Type B pancreatic cell (in vitro differentiated cells): ENCODE results near the gene GPR63. TPM values are rescaled to one million over a fixed set of nuclear protein-coding genes. Genes with fewer than 3 reads are reported as not detected.

Source experiments
- DNase-seq: peaks from one replicate; pipeline ENCODE4 v3.0.0; 2021; ENCODE audit warnings: mixed read lengths; ENCODE audit not compliant: unreplicated experiment; ENCODE audit errors: extremely low spot score
- H3K27ac Mint-ChIP-seq: 2 replicates; pipeline ENCODE4 v1.8.0; 2021; ENCODE audit warnings: mild to moderate bottlenecking, mixed read lengths
- H3K27me3 Mint-ChIP-seq: 2 replicates; pipeline ENCODE4 v1.8.0; 2021; ENCODE audit warnings: mixed read lengths
- H3K36me3 Mint-ChIP-seq: 2 replicates; pipeline ENCODE4 v1.8.0; 2021; ENCODE audit warnings: mixed read lengths
- H3K4me1 Mint-ChIP-seq: one replicate; pipeline ENCODE4 v1.8.0; 2021; ENCODE audit warnings: mixed read lengths; ENCODE audit not compliant: unreplicated experiment
- H3K4me3 Mint-ChIP-seq: 2 replicates; pipeline ENCODE4 v1.8.0; 2021; ENCODE audit warnings: mild to moderate bottlenecking, mixed read lengths
- H3K9me3 Mint-ChIP-seq: 2 replicates; pipeline ENCODE4 v1.8.0; 2021; ENCODE audit warnings: mixed read lengths
- total RNA-seq: library from RNA; stranded (reverse); gene quantifications from 2 replicates; pipeline ENCODE4 v1.2.1, GENCODE V29; 2021; ENCODE audit warnings: low replicate concordance
- TF ChIP-seq, protein P1 (sequence below): fragments of 200-600 bp; sonication (generic); conservative IDR thresholded peaks from 2 replicates; pipeline ENCODE4 v1.5.0; 2021; ENCODE audit warnings: antibody characterized with exemption, mild to moderate bottlenecking

The GPR63 gene
- total RNA-seq, 1 donor from 2014 or later, result 4.0 TPM

GRCh38 chr6:96777113-96777512 lies 60.2 kb downstream of the GPR63 start:
- Mint-ChIP-seq H3K27ac (no peak overlapping the region), H3K27me3 (no peaks in the 10 kb centered on the region), H3K4me1 (no peaks in the 10 kb centered on the region), H3K9me3 (no peaks in the 10 kb centered on the region), H3K36me3 (no peaks in the 10 kb centered on the region), H3K4me3 (no peak overlapping the region)
- TF ChIP-seq, protein P1, sequence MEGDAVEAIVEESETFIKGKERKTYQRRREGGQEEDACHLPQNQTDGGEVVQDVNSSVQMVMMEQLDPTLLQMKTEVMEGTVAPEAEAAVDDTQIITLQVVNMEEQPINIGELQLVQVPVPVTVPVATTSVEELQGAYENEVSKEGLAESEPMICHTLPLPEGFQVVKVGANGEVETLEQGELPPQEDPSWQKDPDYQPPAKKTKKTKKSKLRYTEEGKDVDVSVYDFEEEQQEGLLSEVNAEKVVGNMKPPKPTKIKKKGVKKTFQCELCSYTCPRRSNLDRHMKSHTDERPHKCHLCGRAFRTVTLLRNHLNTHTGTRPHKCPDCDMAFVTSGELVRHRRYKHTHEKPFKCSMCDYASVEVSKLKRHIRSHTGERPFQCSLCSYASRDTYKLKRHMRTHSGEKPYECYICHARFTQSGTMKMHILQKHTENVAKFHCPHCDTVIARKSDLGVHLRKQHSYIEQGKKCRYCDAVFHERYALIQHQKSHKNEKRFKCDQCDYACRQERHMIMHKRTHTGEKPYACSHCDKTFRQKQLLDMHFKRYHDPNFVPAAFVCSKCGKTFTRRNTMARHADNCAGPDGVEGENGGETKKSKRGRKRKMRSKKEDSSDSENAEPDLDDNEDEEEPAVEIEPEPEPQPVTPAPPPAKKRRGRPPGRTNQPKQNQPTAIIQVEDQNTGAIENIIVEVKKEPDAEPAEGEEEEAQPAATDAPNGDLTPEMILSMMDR, result no peak
- DNase-seq, result no peak

DNA sequence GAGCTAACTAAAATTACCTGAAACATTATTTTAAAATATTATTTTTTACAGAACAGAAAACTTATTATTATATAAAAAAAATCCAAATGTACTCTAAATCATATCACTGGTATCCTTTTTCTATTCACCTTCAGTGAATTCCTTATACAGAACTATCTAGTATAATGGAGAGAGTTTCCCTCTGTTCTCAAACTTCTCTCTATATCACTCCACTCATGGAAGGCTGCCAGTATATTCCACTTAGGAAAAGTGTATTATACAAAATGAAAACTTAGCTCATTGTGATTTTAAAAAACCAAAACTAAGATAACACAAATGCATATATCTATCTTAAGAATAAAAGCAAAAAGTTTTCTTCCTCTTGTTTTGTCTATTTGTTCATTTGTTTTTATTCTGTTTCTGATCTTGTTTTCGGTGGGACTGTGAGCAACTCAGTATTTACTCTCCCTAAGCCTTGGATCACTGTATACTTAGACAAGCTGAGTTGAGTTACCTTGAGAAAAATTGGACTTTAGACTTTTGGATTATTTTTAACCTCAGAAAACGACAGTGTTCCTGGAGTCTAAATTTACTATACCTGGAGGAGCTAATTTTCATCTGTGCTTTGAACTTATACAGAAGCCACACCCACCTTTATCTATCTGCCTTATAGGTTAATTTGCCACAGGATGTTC lies 61.4 kb downstream of the GPR63 start:
- DNase-seq, result no peak
- Mint-ChIP-seq H3K36me3 (no peaks in the 10 kb centered on the region), H3K27me3 (no peaks in the 10 kb centered on the region), H3K4me1 (no peaks in the 10 kb centered on the region), H3K4me3 (no peak overlapping the region), H3K9me3 (no peaks in the 10 kb centered on the region), H3K27ac (no peak overlapping the region)
- TF ChIP-seq, protein P1, result no peak

- no peak for DNase-seq
- TF ChIP-seq, protein P1, result no peak
- Mint-ChIP-seq H3K36me3 (no peaks in the 10 kb centered on the region), H3K27me3 (no peaks in the 10 kb centered on the region), H3K27ac (no peak overlapping the region), H3K4me1 (no peaks in the 10 kb centered on the region), H3K9me3 (peaks cover 5% of the 10 kb centered on the region), H3K4me3 (no peak overlapping the region)
These were observed 70.5 kb downstream of the GPR63 start for GRCh38 chr6:96766769-96767168.

- Mint-ChIP-seq H3K27me3 (no peaks in the 10 kb centered on the region), H3K4me3 (no peak overlapping the region), H3K27ac (no peak overlapping the region), H3K4me1 (no peaks in the 10 kb centered on the region), H3K9me3 (no peaks in the 10 kb centered on the region), H3K36me3 (no peaks in the 10 kb centered on the region)
- no peak for DNase-seq
- TF ChIP-seq, protein P1, result no peak
These were observed 74.7 kb downstream of the GPR63 start for GRCh38 chr6:96762599-96762998.

DNA sequence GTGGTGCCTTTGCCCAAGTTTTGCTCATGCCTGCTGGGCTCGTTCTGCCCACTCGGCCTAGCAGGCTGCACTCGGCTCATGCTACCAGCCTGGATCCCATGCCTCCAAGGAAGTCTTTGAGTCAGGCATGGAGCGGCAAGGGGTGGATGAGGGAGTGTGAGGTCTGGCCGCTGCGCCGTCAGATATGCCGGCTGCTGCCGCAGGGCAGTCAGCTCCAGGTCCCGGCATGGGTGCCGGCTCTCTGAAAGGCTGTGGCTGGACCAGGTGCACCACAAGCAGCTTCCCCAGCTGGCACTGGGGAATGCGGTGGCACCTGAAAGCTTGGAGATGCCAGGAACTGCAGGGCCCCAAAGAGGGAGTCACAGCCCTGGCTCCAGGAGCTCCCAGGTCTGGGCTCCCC lies 75.5 kb downstream of the GPR63 start:
- H3K4me3 Mint-ChIP-seq, result no peak overlapping the region

More for the DNA sequence above, 75.5 kb downstream of the GPR63 start:
- Mint-ChIP-seq H3K27me3 (no peaks in the 10 kb centered on the region), H3K9me3 (no peaks in the 10 kb centered on the region), H3K36me3 (no peaks in the 10 kb centered on the region), H3K4me1 (no peaks in the 10 kb centered on the region), H3K27ac (no peak overlapping the region)
- no peak for DNase-seq
- TF ChIP-seq, protein P1, result no peak
